K562 (cell line): ENCODE results near the gene SMYD1. TPM values are rescaled to one million over a fixed set of nuclear protein-coding genes. Genes with fewer than 3 reads are reported as not detected.

Experiments
- ATAC-seq: fragments of 200-7000 bp; cut with Tn5 transposase; 3 replicates; pipeline ENCODE4 v1.9.1; 2020; ENCODE audit warnings: moderate library complexity
- BruUV-seq: library from RNA; stranded (reverse); fragments of 400-500 nt; replicated peaks from 2 replicates; lab custom pipeline; 2021; lab: Mats Ljungman, UMichigan
- CTCF ChIA-PET: fragments of 300-600 bp; formaldehyde crosslinking; extraction: SDS; loops from one replicate; lab custom pipeline; 2021; ENCODE audit warnings: low intra/inter-chr PET ratio; lab: Yijun Ruan, JAX
- POLR2A ChIA-PET: fragments of 300-600, 350-650 bp; sonication (Branson Sonifier 250); formaldehyde crosslinking; extraction: SDS; loops from one replicate; lab custom pipeline; 2021; ENCODE audit warnings: antibody characterized with exemption, inconsistent platforms; lab: Yijun Ruan, JAX
- DNase-seq, 4 experiments: peaks; one replicate each; pipeline versions ENCODE4 v3.0.0 to v3.0.0-alpha.2; 2011 to 2018; ENCODE audit warnings: low spot score in 3 of 4, mixed read lengths in 3 of 4; ENCODE audit errors: extremely low read depth in 1 of 4
- FAIRE-seq: peaks from 2 replicates; lab custom pipeline; 2011; peaks lifted over from hg19 to GRCh38; lab: Jason Lieb, UNC
- H2AFZ ChIP-seq: 2 replicates; pipeline ENCODE4 v1.6.0; 2011; ENCODE audit warnings: low read depth, low read length, control low read depth, inconsistent platforms
- H3K27ac ChIP-seq: fragments of 200-600 bp; 3 replicates; pipeline ENCODE4 v1.8.0; 2011; ENCODE audit warnings: low read depth, mild to moderate bottlenecking, control low read depth, inconsistent platforms, low read length, moderate library complexity, mixed read lengths; ENCODE audit errors: extremely low read depth
- H3K27me3 ChIP-seq, 2 experiments: fragments of 300-600 bp in 1 of 2; 2 replicates in 1 of 2; 3 replicates in 1 of 2; pipeline versions ENCODE4 v1.6.0 to v1.8.0; 2011; ENCODE audit warnings: inconsistent platforms in 2 of 2, low read length in 2 of 2, mild to moderate bottlenecking in 1 of 2, mixed read lengths in 1 of 2, moderate library complexity in 1 of 2; ENCODE audit not compliant: control insufficient read depth in 2 of 2, insufficient read depth in 2 of 2
- H3K36me3 ChIP-seq: fragments of 300-600 bp; 3 replicates; pipeline ENCODE4 v1.8.0; 2011; ENCODE audit warnings: mild to moderate bottlenecking, low read length, inconsistent platforms; ENCODE audit not compliant: control insufficient read depth, insufficient read depth
- H3K4me1 ChIP-seq, 2 experiments: fragments of 200-600 bp in 1 of 2; replicated peaks in 1 of 2; 2 replicates in 1 of 2; 3 replicates in 1 of 2; pipeline versions ENCODE4 v1.5.1 to v1.8.0; 2011; ENCODE audit warnings: inconsistent platforms in 2 of 2, low read length in 2 of 2, mild to moderate bottlenecking in 1 of 2, mixed read lengths in 1 of 2, moderate library complexity in 1 of 2; ENCODE audit not compliant: control insufficient read depth in 2 of 2, insufficient read depth in 2 of 2
- H3K4me2 ChIP-seq: 2 replicates; pipeline ENCODE4 v1.6.1; 2011; ENCODE audit warnings: low read length, control low read depth, inconsistent platforms, mixed read lengths; ENCODE audit not compliant: insufficient read depth
- H3K4me3 ChIP-seq: fragments of 200-600 bp; sonication (generic), shearing (Covaris generic); 2 replicates; pipeline ENCODE4 v1.5.1; 2016; ENCODE audit warnings: control low read depth, inconsistent platforms
- H3K79me2 ChIP-seq: fragments of 200-600 bp; 3 replicates; pipeline ENCODE4 v1.8.0; 2011; ENCODE audit warnings: low read length, inconsistent platforms; ENCODE audit not compliant: control insufficient read depth, insufficient read depth
- H3K9ac ChIP-seq, 2 experiments: 2 replicates each; pipeline versions ENCODE4 v1.6.0 to v1.6.1; 2011; ENCODE audit warnings: low read depth in 2 of 2, low read length in 2 of 2, control low read depth in 1 of 2, inconsistent platforms in 1 of 2, mild to moderate bottlenecking in 1 of 2, mixed read lengths in 1 of 2; ENCODE audit not compliant: insufficient read depth in 1 of 2
- H3K9me1 ChIP-seq: one replicate; pipeline ENCODE4 v1.6.0; 2011; ENCODE audit warnings: inconsistent platforms, mild to moderate bottlenecking, low read length, moderate library complexity; ENCODE audit not compliant: control insufficient read depth, insufficient read depth
- H3K9me3 ChIP-seq: replicated peaks from 2 replicates; pipeline ENCODE4 v1.5.1; 2011; ENCODE audit warnings: low read depth, low read length, inconsistent platforms; ENCODE audit not compliant: control insufficient read depth, insufficient read depth
- H4K20me1 ChIP-seq: replicated peaks from 2 replicates; pipeline ENCODE4 v1.6.1; 2011; ENCODE audit warnings: low read length, inconsistent platforms, mixed read lengths; ENCODE audit not compliant: control insufficient read depth, insufficient read depth
- ARID3B ChIP-seq: fragments of 250-450 bp; sonication (Bioruptor Pico); IDR thresholded peaks from 2 replicates; pipeline ENCODE4 v1.4.0; 2020; ENCODE audit warnings: borderline replicate concordance
- BACH1 ChIP-seq: fragments of 200-800 bp; sonication (Bioruptor generic); IDR thresholded peaks from 2 replicates; pipeline ENCODE4 v1.6.1; 2016; ENCODE audit warnings: missing genetic modification characterization, missing compliant biosample characterization
- CCAR2 ChIP-seq: fragments of 200-400 bp; formaldehyde crosslinking; IDR thresholded peaks from 2 replicates; pipeline ENCODE4 v1.6.1; 2017; ENCODE audit warnings: mild to moderate bottlenecking, low read depth, low read length
- COPS2 ChIP-seq: fragments of 450-650 bp; conservative IDR thresholded peaks from 2 replicates; pipeline ENCODE4 v1.6.1; 2016; ENCODE audit warnings: mild to moderate bottlenecking, moderate library complexity
- CTCFL ChIP-seq: IDR thresholded peaks from 2 replicates; pipeline ENCODE4 v1.6.1; 2011; ENCODE audit warnings: borderline replicate concordance, low read depth, mild to moderate bottlenecking, moderate library complexity, low read length; ENCODE audit not compliant: insufficient read depth, poor library complexity, severe bottlenecking
- ERF ChIP-seq: fragments of 450-650 bp; formaldehyde crosslinking; IDR thresholded peaks from 2 replicates; pipeline ENCODE4 v1.4.0; 2020; ENCODE audit warnings: mild to moderate bottlenecking, mixed read lengths
- KDM5B ChIP-seq: fragments of 200-600 bp; sonication (generic); IDR thresholded peaks from 2 replicates; pipeline ENCODE4 v1.6.1; 2012; ENCODE audit warnings: low read depth, mild to moderate bottlenecking, moderate library complexity, low read length, control low read depth, inconsistent platforms; ENCODE audit not compliant: insufficient replicate concordance
- KHSRP ChIP-seq: fragments of 450-650 bp; IDR thresholded peaks from 2 replicates; pipeline ENCODE4 v1.6.1; 2017
- MAFF ChIP-seq: IDR thresholded peaks from 2 replicates; pipeline ENCODE4 v1.6.1; 2012; ENCODE audit warnings: low read length, improper control_type of control experiment
- MLX ChIP-seq, 2 experiments: fragments of 450-650 bp in 1 of 2; sonication (generic) in 1 of 2; formaldehyde crosslinking; conservative IDR thresholded peaks; 2 replicates each; pipeline versions ENCODE4 v1.4.0 to v1.8.1; 2020 to 2022; ENCODE audit warnings: mild to moderate bottlenecking in 1 of 2, missing genetic modification reagents in 1 of 2
- MXI1 ChIP-seq: IDR thresholded peaks from 2 replicates; pipeline ENCODE4 v1.6.1; 2011; ENCODE audit warnings: low read depth, mild to moderate bottlenecking, improper control_type of control experiment, low read length
- NFRKB ChIP-seq: fragments of 450-650 bp; IDR thresholded peaks from 2 replicates; pipeline ENCODE4 v1.6.1; 2016; ENCODE audit warnings: low read depth
- PTTG1 ChIP-seq: fragments of 450-650 bp; IDR thresholded peaks from 2 replicates; pipeline ENCODE4 v1.6.1; 2016; ENCODE audit warnings: low read depth, mild to moderate bottlenecking, missing genetic modification characterization, missing compliant biosample characterization
- SMAD3 ChIP-seq: fragments of 450-650 bp; formaldehyde crosslinking; conservative IDR thresholded peaks from 2 replicates; pipeline ENCODE4 v1.4.0; 2020; ENCODE audit warnings: mild to moderate bottlenecking
- TOE1 ChIP-seq, 2 experiments: fragments of 450-650 bp in 1 of 2; sonication (generic) in 1 of 2; formaldehyde crosslinking in 1 of 2; IDR thresholded peaks; 2 replicates each; pipeline versions ENCODE4 v1.7.1 to v1.8.0; 2016 to 2022; ENCODE audit warnings: borderline replicate concordance in 2 of 2, mild to moderate bottlenecking in 2 of 2, antibody characterized with exemption in 1 of 2, inconsistent platforms in 1 of 2, low read depth in 1 of 2, missing genetic modification reagents in 1 of 2, moderate library complexity in 1 of 2
- TSC22D4 ChIP-seq: fragments of 450-650 bp; IDR thresholded peaks from 2 replicates; pipeline ENCODE4 v1.6.1; 2016; ENCODE audit warnings: missing genetic modification characterization, missing biosample characterization, control low read depth
- ZBTB7A ChIP-seq: IDR thresholded peaks from 2 replicates; pipeline ENCODE4 v1.6.1; 2011; ENCODE audit warnings: low read depth, mild to moderate bottlenecking, low read length, moderate library complexity, borderline replicate concordance; ENCODE audit not compliant: control insufficient read depth
- ZNF134 ChIP-seq: fragments of 250-450 bp; sonication (Bioruptor Pico); conservative IDR thresholded peaks from 2 replicates; pipeline ENCODE4 v1.4.0; 2020
- ZZZ3 ChIP-seq: fragments of 450-650 bp; IDR thresholded peaks from 2 replicates; pipeline ENCODE4 v1.6.1; 2016; ENCODE audit warnings: antibody characterized with exemption, mild to moderate bottlenecking, moderate library complexity
- WGBS: fragments of 100-300 bp; shearing (Covaris generic); methylation state at CpG from one replicate; pipeline ENCODE4 v1.1.6; 2016; ENCODE audit warnings: low coverage, mixed read lengths; ENCODE audit not compliant: insufficient coverage; ENCODE audit errors: missing lambda C conversion rate; 5-methylcytosine and 5-hydroxymethylcytosine counted together
- in situ Hi-C: fragments of 300-500 bp; cut with MboI; formaldehyde crosslinking; loops from 4 replicates; pipeline ENCODE4 v1.15.0; 2018; ENCODE audit warnings: inconsistent platforms, mixed read lengths
- intact Hi-C: fragments of 100-400 bp; cut with micrococcal nuclease; formaldehyde crosslinking; loops from 2 replicates; pipeline ENCODE4 v1.14.2; 2022
- polyA plus RNA-seq, 8 experiments: library from polyadenylated mRNA; depleted of rRNA in 4 of 8; stranded (reverse) in 5 of 8; unstranded in 3 of 8; fragments of >200 nt; fragmentation: Nextera tagmentation in 2 of 8; fragmentation: Illumina TruSeq in 1 of 8; extraction: Ambion mirVana in 2 of 8; extraction: Trizol in 1 of 8; gene quantifications; 2 replicates each; pipeline versions ENCODE4 v1.2.1 to v1.2.3, GENCODE V29; 2011 to 2014; ENCODE audit warnings: inconsistent platforms in 1 of 8, missing spikeins in 1 of 8
- total RNA-seq, 7 experiments: library from RNA; depleted of rRNA in 6 of 7; stranded (reverse); fragments of >200 nt in 6 of 7; fragmentation: Illumina TruSeq in 2 of 7; extraction: Trizol in 2 of 7; gene quantifications; 2 replicates each; pipeline versions ENCODE4 v1.2.1 to v1.2.3, GENCODE V29; 2011 to 2021; ENCODE audit warnings: low replicate concordance in 1 of 7

The SMYD1 gene
- total and polyA plus RNA-seq, 9 of the 15 experiments (the other 6 are each of a cell fraction or from before 2014, with no cell fraction given) = not detected

- Histone ChIP-seq H3K9me1 (no peaks in the 10 kb centered on the region), H3K9ac (no peak overlapping the region), H3K27ac (no peak overlapping the region), H3K4me3 (no peak overlapping the region), H3K36me3 (no peaks in the 10 kb centered on the region), H3K4me2 (no peak overlapping the region), H3K27me3 (peaks cover 11 to 12% of the 10 kb centered on the region in 2 experiments; a peak in 3 of 5 replicates), H3K79me2 (no peaks in the 10 kb centered on the region), H3K4me1 (no peaks in the 10 kb centered on the region; a peak in 1 of 5 replicates), H2AFZ (no peak overlapping the region), H4K20me1 (no peaks in the 10 kb centered on the region), H3K9me3 (no peaks in the 10 kb centered on the region)
- ChIA-PET CTCF (interaction anchor here (0.6 to 1.9 kb wide), 5 partner anchors 100 to 263 kb away, joined by 3 to 12 read pairs (median 4); no protein-coding TSS in a partner anchor), POLR2A (interaction anchor here (1.4 kb wide), 1 partner anchor 144 kb away, joined by 9 read pairs; the partner anchor contains the start of gene RNU2-63P)
- DNase-seq (no peak), FAIRE-seq (no peak), ATAC-seq (no peak)
- in situ Hi-C loops (no loop called here), intact Hi-C loops (loop anchor here (5.0 kb wide), 1 partner anchor 143 kb away; the partner anchor contains the start of gene RNU2-63P)
- WGBS = 34% methylated on average over 7 of the region's 7 CpGs
- no TSS peak for BruUV-seq
- TF ChIP-seq ZBTB7A = no peak
- no peak for TF ChIP-seq COPS2
- no peak for TF ChIP-seq KDM5B
- TF ChIP-seq ZZZ3 = no peak
- no peak for TF ChIP-seq CCAR2
- no peak for TF ChIP-seq ZNF134 (CRISPR knock-in tag)
- no peak for TF ChIP-seq MXI1
- no peak for TF ChIP-seq MAFF
- no peak for TF ChIP-seq NFRKB
- no peak for TF ChIP-seq MLX (CRISPR knock-in tag; conservative IDR thresholded peaks at IDR 0.05)
- TF ChIP-seq SMAD3 (CRISPR knock-in tag) = no peak
- TF ChIP-seq KHSRP = no peak
- no peak for TF ChIP-seq CTCFL
- TF ChIP-seq PTTG1 = no peak
- TF ChIP-seq ARID3B (CRISPR knock-in tag) = no peak
- no peak for TF ChIP-seq ERF (CRISPR knock-in tag)
- TF ChIP-seq TOE1 (IDR thresholded peaks at IDR 0.05; ENCODE audit: borderline replicate concordance) = no peak
- TF ChIP-seq TOE1 (CRISPR knock-in tag; IDR thresholded peaks at IDR 0.05; ENCODE audit: borderline replicate concordance, low read depth) = no peak
- no peak for TF ChIP-seq TSC22D4 (tag)
- no peak for TF ChIP-seq BACH1 (tag)
These were observed 92.9 kb downstream of the SMYD1 start for GRCh38 chr2:88160517-88160916.
